ENCODE results near the gene FOXJ3. TPM values are rescaled to one million over a fixed set of nuclear protein-coding genes. Genes with fewer than 3 reads are reported as not detected.

The FOXJ3 gene
- polyA plus RNA-seq, 4 donors = 33.4 to 46.4 (median 44.4) TPM

GRCh38 chr1:42312576-42313212, 22.3 kb downstream of the FOXJ3 start:
- DNase-seq (ENCODE audit: low read depth in 4 of 4, low spot score in 3 of 4) = no peak

GRCh38 chr1:42311897-42312296, 23.1 kb downstream of the FOXJ3 start:
- DNase-seq (ENCODE audit: low read depth in 4 of 4, low spot score in 3 of 4) = no peak

- DNase-seq (ENCODE audit: low read depth in 4 of 4, low spot score in 3 of 4) = no peak
These were observed 23.9 kb downstream of the FOXJ3 start for GRCh38 chr1:42311138-42311537.

- DNase-seq (ENCODE audit: low read depth in 4 of 4, low spot score in 3 of 4) = no peak
These were observed 28.1 kb downstream of the FOXJ3 start for GRCh38 chr1:42306977-42307376.

- DNase-seq (ENCODE audit: low read depth in 4 of 4, low spot score in 3 of 4) = no peak
These were observed 29.4 kb downstream of the FOXJ3 start for GRCh38 chr1:42305639-42306038.

GRCh38 chr1:42302034-42302433, 33.0 kb downstream of the FOXJ3 start:
- DNase-seq (ENCODE audit: low read depth in 4 of 4, low spot score in 3 of 4) = no peak

- no peak for DNase-seq (ENCODE audit: low read depth in 4 of 4, low spot score in 3 of 4)
These were observed 36.5 kb downstream of the FOXJ3 start for GRCh38 chr1:42298520-42298919.

GRCh38 chr1:42295816-42296215, 39.2 kb downstream of the FOXJ3 start:
- DNase-seq (ENCODE audit: low read depth in 4 of 4, low spot score in 3 of 4) = no peak

GRCh38 chr1:42290130-42290529, 44.9 kb downstream of the FOXJ3 start:
- no peak for DNase-seq (ENCODE audit: low read depth in 4 of 4, low spot score in 3 of 4)

GRCh38 chr1:42288311-42288985, 46.6 kb downstream of the FOXJ3 start:
- DNase-seq (ENCODE audit: low read depth in 4 of 4, low spot score in 3 of 4) = no peak

GRCh38 chr1:42282867-42283583, 52.0 kb downstream of the FOXJ3 start:
- DNase-seq (ENCODE audit: low read depth in 4 of 4, low spot score in 3 of 4) = no peak

- no peak for DNase-seq (ENCODE audit: low read depth in 4 of 4, low spot score in 3 of 4)
These were observed 52.9 kb downstream of the FOXJ3 start for GRCh38 chr1:42282024-42282579.

GRCh38 chr1:42280821-42281220, 54.2 kb downstream of the FOXJ3 start:
- no peak for DNase-seq (ENCODE audit: low read depth in 4 of 4, low spot score in 3 of 4)

GRCh38 chr1:42279055-42279454, 56.0 kb downstream of the FOXJ3 start:
- no peak for DNase-seq (ENCODE audit: low read depth in 4 of 4, low spot score in 3 of 4)

- DNase-seq (ENCODE audit: low read depth in 4 of 4, low spot score in 3 of 4) = no peak
These were observed 62.1 kb downstream of the FOXJ3 start for GRCh38 chr1:42272920-42273319.

- DNase-seq (ENCODE audit: low read depth in 4 of 4, low spot score in 3 of 4) = no peak
These were observed 67.1 kb downstream of the FOXJ3 start for GRCh38 chr1:42267904-42268303.

- DNase-seq (ENCODE audit: low read depth in 4 of 4, low spot score in 3 of 4) = no peak
These were observed 68.5 kb downstream of the FOXJ3 start for GRCh38 chr1:42266253-42267135.

GRCh38 chr1:42264511-42265190, 70.4 kb downstream of the FOXJ3 start:
- no peak for DNase-seq (ENCODE audit: low read depth in 4 of 4, low spot score in 3 of 4)

- no peak for DNase-seq (ENCODE audit: low read depth in 4 of 4, low spot score in 3 of 4)
These were observed 72.0 kb downstream of the FOXJ3 start for GRCh38 chr1:42263019-42263418.

Measured in right renal pelvis (tissue), 4 donors.